MM.1S (cell line): ENCODE results near the gene LLGL1.

Source experiments
- DNase-seq: peaks from one replicate; pipeline ENCODE4 v3.0.0-alpha.2; 2015
- H2AFZ ChIP-seq: fragments of 300-600 bp; sonication (generic); 2 replicates; pipeline ENCODE4 v1.6.0; 2016; ENCODE audit warnings: antibody characterized with exemption, low read length
- H3F3A ChIP-seq: fragments of 300-600 bp; sonication (generic); 2 replicates; pipeline ENCODE4 v1.6.1; 2016; ENCODE audit warnings: mild to moderate bottlenecking, antibody characterized with exemption, low read length, moderate library complexity, mixed read lengths; ENCODE audit not compliant: insufficient read depth
- H3K27ac ChIP-seq: fragments of 300-600 bp; sonication (generic); 2 replicates; pipeline ENCODE4 v1.5.1; 2016; ENCODE audit warnings: mild to moderate bottlenecking, low read length
- H3K27me3 ChIP-seq: fragments of 300-600 bp; sonication (generic); replicated peaks from 2 replicates; pipeline ENCODE4 v1.6.0; 2016; ENCODE audit warnings: low read length; ENCODE audit not compliant: insufficient read depth
- H3K36me3 ChIP-seq: fragments of 300-600 bp; sonication (generic); replicated peaks from 2 replicates; pipeline ENCODE4 v1.6.1; 2016; ENCODE audit warnings: mild to moderate bottlenecking, low read length, mixed read lengths; ENCODE audit not compliant: insufficient read depth
- H3K4me1 ChIP-seq: fragments of 300-600 bp; sonication (generic); 2 replicates; pipeline ENCODE4 v1.6.1; 2016; ENCODE audit warnings: low read length, mixed read lengths
- H3K4me2 ChIP-seq: fragments of 300-600 bp; sonication (generic); 2 replicates; pipeline ENCODE4 v1.6.0; 2016; ENCODE audit warnings: low read depth, low read length
- H3K4me3 ChIP-seq: fragments of 300-600 bp; sonication (generic); 2 replicates; pipeline ENCODE4 v1.5.1; 2016; ENCODE audit warnings: low read length, mixed read lengths
- H3K79me2 ChIP-seq: fragments of 300-600 bp; sonication (generic); 2 replicates; pipeline ENCODE4 v1.6.1; 2016; ENCODE audit warnings: mixed run types, low read length, mixed read lengths
- H3K9ac ChIP-seq: fragments of 300-600 bp; sonication (generic); 2 replicates; pipeline ENCODE4 v1.6.1; 2016; ENCODE audit warnings: low read length, mixed read lengths
- H3K9me2 ChIP-seq: fragments of 300-600 bp; sonication (generic); replicated peaks from 2 replicates; pipeline ENCODE4 v1.6.1; 2016; ENCODE audit warnings: mild to moderate bottlenecking, low read length, mixed read lengths; ENCODE audit not compliant: insufficient read depth
- H3K9me3 ChIP-seq: fragments of 300-600 bp; sonication (generic); replicated peaks from 2 replicates; pipeline ENCODE4 v1.6.1; 2016; ENCODE audit warnings: mild to moderate bottlenecking, low read length, mixed read lengths; ENCODE audit not compliant: insufficient read depth
- H4K20me1 ChIP-seq: fragments of 300-600 bp; sonication (generic); 2 replicates; pipeline ENCODE4 v1.6.1; 2016; ENCODE audit warnings: mild to moderate bottlenecking, low read length, moderate library complexity, mixed read lengths; ENCODE audit not compliant: insufficient read depth
- EZH2 ChIP-seq: fragments of 300-600 bp; sonication (generic); optimal IDR thresholded peaks from 2 replicates; pipeline ENCODE3; 2017; ENCODE audit warnings: low read depth, mild to moderate bottlenecking, antibody characterized with exemption, low read length, mixed read lengths
- EZH2phosphoT487 ChIP-seq: fragments of 300-600 bp; sonication (generic); IDR thresholded peaks from 2 replicates; pipeline ENCODE4 v1.6.1; 2018; ENCODE audit warnings: antibody characterized with exemption, low read length
- TF ChIP-seq, protein P1 (sequence below): fragments of 300-600 bp; sonication (generic); IDR thresholded peaks from 2 replicates; pipeline ENCODE4 v1.5.1; 2016; ENCODE audit warnings: antibody characterized with exemption, low read length, mixed read lengths

LLGL1 gene

DNA sequence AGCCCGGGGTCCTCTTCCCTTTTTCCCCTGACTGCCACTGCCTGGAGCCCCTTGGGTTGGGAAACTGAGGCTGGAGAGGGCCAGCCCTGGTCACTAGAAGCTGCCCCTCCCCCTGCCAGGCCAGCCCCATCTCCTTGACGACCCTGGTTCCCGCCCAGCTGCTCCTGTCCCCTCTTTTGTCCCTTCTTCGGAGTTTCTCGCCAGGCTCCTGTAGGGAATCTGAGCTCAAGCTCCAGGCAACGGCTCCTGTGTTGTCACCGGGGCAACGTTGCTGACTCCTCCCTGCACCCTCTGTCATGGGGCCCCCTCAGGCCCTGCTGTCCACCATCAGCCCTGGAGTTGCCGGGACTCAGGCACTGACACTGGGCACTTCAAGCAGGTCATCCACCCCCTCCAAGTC, 5.7 kb downstream of the LLGL1 start:
- H3K4me3 ChIP-seq = no peak overlapping the region
- H4K20me1 ChIP-seq = no peaks in the 10 kb centered on the region
- no peaks in the 10 kb centered on the region for H3F3A ChIP-seq
- no peaks in the 10 kb centered on the region for H3K9me2 ChIP-seq
- no peaks in the 10 kb centered on the region for H3K36me3 ChIP-seq
- no peak for DNase-seq
- no peak overlapping the region for H3K27ac ChIP-seq
- no peak overlapping the region for H3K4me2 ChIP-seq
- no peak overlapping the region for H3K9ac ChIP-seq
- no peaks in the 10 kb centered on the region for H3K4me1 ChIP-seq
- H3K27me3 ChIP-seq = no peaks in the 10 kb centered on the region
- no peak overlapping the region for H2AFZ ChIP-seq
- TF ChIP-seq, protein P1, sequence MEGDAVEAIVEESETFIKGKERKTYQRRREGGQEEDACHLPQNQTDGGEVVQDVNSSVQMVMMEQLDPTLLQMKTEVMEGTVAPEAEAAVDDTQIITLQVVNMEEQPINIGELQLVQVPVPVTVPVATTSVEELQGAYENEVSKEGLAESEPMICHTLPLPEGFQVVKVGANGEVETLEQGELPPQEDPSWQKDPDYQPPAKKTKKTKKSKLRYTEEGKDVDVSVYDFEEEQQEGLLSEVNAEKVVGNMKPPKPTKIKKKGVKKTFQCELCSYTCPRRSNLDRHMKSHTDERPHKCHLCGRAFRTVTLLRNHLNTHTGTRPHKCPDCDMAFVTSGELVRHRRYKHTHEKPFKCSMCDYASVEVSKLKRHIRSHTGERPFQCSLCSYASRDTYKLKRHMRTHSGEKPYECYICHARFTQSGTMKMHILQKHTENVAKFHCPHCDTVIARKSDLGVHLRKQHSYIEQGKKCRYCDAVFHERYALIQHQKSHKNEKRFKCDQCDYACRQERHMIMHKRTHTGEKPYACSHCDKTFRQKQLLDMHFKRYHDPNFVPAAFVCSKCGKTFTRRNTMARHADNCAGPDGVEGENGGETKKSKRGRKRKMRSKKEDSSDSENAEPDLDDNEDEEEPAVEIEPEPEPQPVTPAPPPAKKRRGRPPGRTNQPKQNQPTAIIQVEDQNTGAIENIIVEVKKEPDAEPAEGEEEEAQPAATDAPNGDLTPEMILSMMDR = no peak
- TF ChIP-seq EZH2phosphoT487 (no peak), EZH2 (no peak)
- no peaks in the 10 kb centered on the region for H3K9me3 ChIP-seq
- H3K79me2 ChIP-seq = 0 out of 2 replicates have a peak, but pooled peaks cover under 1% of the 10 kb centered on the region

DNA sequence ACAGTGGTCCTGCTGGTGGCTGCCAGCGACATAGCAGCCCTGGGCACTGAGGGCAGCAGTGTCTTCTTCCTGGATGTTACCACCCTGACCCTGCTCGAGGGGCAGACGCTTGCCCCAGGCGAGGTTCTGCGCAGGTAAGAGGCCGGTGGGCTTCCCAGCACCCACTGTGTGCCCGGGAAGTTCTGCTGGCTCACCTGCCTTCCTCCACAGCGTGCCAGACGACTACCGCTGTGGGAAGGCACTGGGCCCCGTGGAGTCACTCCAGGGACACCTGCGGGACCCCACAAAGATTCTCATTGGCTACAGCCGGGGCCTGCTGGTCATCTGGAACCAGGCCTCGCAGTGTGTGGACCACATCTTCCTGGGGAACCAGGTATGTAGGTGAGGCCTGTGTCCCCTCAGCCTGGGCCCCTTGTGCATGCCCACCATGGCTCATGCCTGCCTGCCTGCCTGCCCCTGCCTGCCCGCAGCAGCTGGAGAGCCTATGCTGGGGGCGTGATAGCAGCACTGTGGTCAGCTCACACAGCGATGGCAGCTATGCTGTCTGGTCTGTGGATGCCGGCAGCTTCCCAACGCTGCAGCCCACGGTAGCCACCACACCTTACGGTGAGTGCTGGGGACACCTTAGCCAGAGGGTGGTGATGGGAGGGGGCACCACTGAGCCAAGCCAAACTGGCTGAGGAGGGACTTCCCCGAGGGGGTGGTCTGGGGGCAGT, 8.5 kb downstream of the LLGL1 start:
- Histone ChIP-seq H3F3A (no peaks in the 10 kb centered on the region), H3K9me2 (no peaks in the 10 kb centered on the region), H3K4me1 (no peaks in the 10 kb centered on the region), H3K27me3 (no peaks in the 10 kb centered on the region), H3K27ac (no peak overlapping the region), H4K20me1 (no peaks in the 10 kb centered on the region), H3K36me3 (no peaks in the 10 kb centered on the region), H3K4me3 (no peak overlapping the region), H3K9me3 (no peaks in the 10 kb centered on the region), H3K4me2 (no peak overlapping the region), H3K9ac (no peak overlapping the region), H2AFZ (no peak overlapping the region), H3K79me2 (no peaks in the 10 kb centered on the region)
- DNase-seq = no peak
- TF ChIP-seq, protein P1 = no peak
- TF ChIP-seq EZH2phosphoT487 = no peak
- TF ChIP-seq EZH2 = no peak

DNA sequence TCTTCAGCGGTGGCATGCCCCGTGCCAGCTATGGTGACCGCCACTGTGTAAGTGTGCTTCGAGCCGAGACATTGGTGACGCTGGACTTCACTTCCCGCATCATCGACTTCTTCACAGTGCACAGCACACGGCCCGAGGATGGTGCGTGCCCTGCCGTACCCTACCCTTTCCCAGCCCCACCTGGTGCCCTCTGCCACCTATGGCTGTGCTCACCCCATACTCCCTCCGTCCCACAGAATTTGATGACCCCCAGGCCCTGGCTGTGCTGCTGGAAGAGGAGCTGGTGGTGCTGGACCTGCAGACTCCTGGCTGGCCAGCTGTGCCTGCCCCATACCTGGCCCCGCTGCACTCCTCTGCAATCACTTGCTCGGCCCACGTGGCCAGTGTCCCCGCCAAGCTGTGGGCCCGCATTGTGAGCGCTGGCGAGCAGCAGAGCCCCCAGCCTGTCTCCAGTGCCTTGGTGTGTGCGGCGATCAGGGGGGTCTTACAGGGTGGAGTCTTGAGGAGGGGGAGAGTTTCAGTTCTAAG, 9.5 kb downstream of the LLGL1 start:
- H2AFZ ChIP-seq = no peak overlapping the region
- H3K4me1 ChIP-seq = no peaks in the 10 kb centered on the region
- no peak overlapping the region for H3K4me2 ChIP-seq
- no peaks in the 10 kb centered on the region for H4K20me1 ChIP-seq
- H3K9me2 ChIP-seq = no peaks in the 10 kb centered on the region
- H3F3A ChIP-seq = no peaks in the 10 kb centered on the region
- no peaks in the 10 kb centered on the region for H3K27me3 ChIP-seq
- H3K4me3 ChIP-seq = no peak overlapping the region
- DNase-seq = no peak
- no peak for TF ChIP-seq EZH2
- TF ChIP-seq, protein P1 = no peak
- no peak for TF ChIP-seq EZH2phosphoT487
- H3K27ac ChIP-seq = no peak overlapping the region
- no peaks in the 10 kb centered on the region for H3K79me2 ChIP-seq
- no peaks in the 10 kb centered on the region for H3K36me3 ChIP-seq
- H3K9me3 ChIP-seq = no peaks in the 10 kb centered on the region
- H3K9ac ChIP-seq = no peak overlapping the region
